ENCODE measurements around the gene KHSRP.
A peak's percentile ranks its signal among the peaks of the same experiment; 100 is the strongest.

Gene KHSRP

GRCh38 chr19:6424195-6424938 is at the start of gene KHSRP:
KHSRP (minus strand) TSS chr19:6424811; CDS start chr19:6424701, 110 bp downstream.
- peak; percentile 51 for DNase-seq (ENCODE audit: low spot score)

- DNase-seq (ENCODE audit: low spot score), result no peak
Observed at GRCh38 chr19:6473647-6474046, 49.0 kb upstream of the KHSRP start.

GRCh38 chr19:6472713-6473112 is 48.1 kb upstream of the KHSRP start:
- DNase-seq (ENCODE audit: low spot score), result no peak

GRCh38 chr19:6471076-6471475 is 46.5 kb upstream of the KHSRP start:
- no peak for DNase-seq (ENCODE audit: low spot score)

GRCh38 chr19:6470173-6470572 is 45.6 kb upstream of the KHSRP start:
- no peak for DNase-seq (ENCODE audit: low spot score)

GRCh38 chr19:6467384-6467783 is 42.8 kb upstream of the KHSRP start:
- DNase-seq (ENCODE audit: low spot score), result no peak

- no peak for DNase-seq (ENCODE audit: low spot score)
Observed at GRCh38 chr19:6466526-6467248, 42.1 kb upstream of the KHSRP start.

GRCh38 chr19:6465663-6466062 is 41.1 kb upstream of the KHSRP start:
- no peak for DNase-seq (ENCODE audit: low spot score)

- no peak for DNase-seq (ENCODE audit: low spot score)
Observed at GRCh38 chr19:6465006-6465405, 40.4 kb upstream of the KHSRP start.

GRCh38 chr19:6464070-6464873 is 39.7 kb upstream of the KHSRP start, which contains the start of gene CRB3:
CRB3 (plus strand) TSS chr19:6464271; CDS start chr19:6464702, 431 bp downstream.
- DNase-seq (ENCODE audit: low spot score), result no peak

GRCh38 chr19:6460099-6460884 is 35.7 kb upstream of the KHSRP start:
- peak; percentile 97 for DNase-seq (ENCODE audit: low spot score)

- peak; percentile 70 for DNase-seq (ENCODE audit: low spot score)
Observed at GRCh38 chr19:6459262-6460098, 34.9 kb upstream of the KHSRP start, which contains the start of gene SLC25A23. SLC25A23 (minus strand) TSS chr19:6459792; CDS start chr19:6459628, 164 bp downstream.

- no peak for DNase-seq (ENCODE audit: low spot score)
Observed at GRCh38 chr19:6458695-6459261, 34.2 kb upstream of the KHSRP start.

GRCh38 chr19:6457958-6458694 is 33.5 kb upstream of the KHSRP start:
- peak; percentile 30 for DNase-seq (ENCODE audit: low spot score)

- no peak for DNase-seq (ENCODE audit: low spot score)
Observed at GRCh38 chr19:6455924-6456323, 31.3 kb upstream of the KHSRP start.

- DNase-seq (ENCODE audit: low spot score), result no peak
Observed at GRCh38 chr19:6453951-6454565, 29.4 kb upstream of the KHSRP start.

- no peak for DNase-seq (ENCODE audit: low spot score)
Observed at GRCh38 chr19:6452899-6453298, 28.3 kb upstream of the KHSRP start.

GRCh38 chr19:6452223-6452614 is 27.6 kb upstream of the KHSRP start:
- DNase-seq (ENCODE audit: low spot score), result no peak

- no peak for DNase-seq (ENCODE audit: low spot score)
Observed at GRCh38 chr19:6451583-6452222, 27.1 kb upstream of the KHSRP start.
